Measurements from ENCODE around the gene DCAF8.

DCAF8 gene

GRCh38 chr1:160285506-160285905 is 23.2 kb upstream of the DCAF8 start:
- Histone ChIP-seq H3K79me2 (ENCODE audit: insufficient read depth, low read length) (0 out of 2 replicates have a peak, but pooled peaks cover 5% of the 10 kb centered on the region), H3K4me2 (ENCODE audit: low read length) (peak overlapping the region; percentile 98), H3K27ac (ENCODE audit: low read depth, low read length, poor library complexity, severe bottlenecking) (no peak overlapping the region), H3K27me3 (ENCODE audit: insufficient read depth, low read length) (no peaks in the 10 kb centered on the region), H2AFZ (ENCODE audit: low read length) (no peak overlapping the region), H3K9me3 (ENCODE audit: low read length) (no peaks in the 10 kb centered on the region), H3K9me2 (ENCODE audit: low read depth, low read length) (no peaks in the 10 kb centered on the region), H3K36me3 (ENCODE audit: insufficient read depth, low read length) (peaks cover 40% of the 10 kb centered on the region), H3F3A (ENCODE audit: insufficient read depth, low read length) (0 out of 2 replicates have a peak, but pooled peaks cover 5% of the 10 kb centered on the region), H4K20me1 (ENCODE audit: insufficient read depth, low read length) (no peaks in the 10 kb centered on the region), H3K4me3 (ENCODE audit: low read depth, low read length, poor library complexity, severe bottlenecking) (peak overlapping the region; percentile 81), H3K4me1 (ENCODE audit: insufficient read depth, low read length, severe bottlenecking) (peaks cover 17% of the 10 kb centered on the region), H3K9ac (ENCODE audit: low read length) (no peak overlapping the region)
- TF ChIP-seq EZH2 (IDR thresholded peaks at IDR 0.05; ENCODE audit: borderline replicate concordance, low read length), result no peak
- TF ChIP-seq CTCF (IDR thresholded peaks at IDR 0.05; ENCODE audit: low read length), result no peak

- Histone ChIP-seq H3K4me2 (ENCODE audit: low read length) (peak within 1 kb of the TSS; percentile 98), H2AFZ (ENCODE audit: low read length) (peak within 1 kb of the TSS; percentile 12; the same call in 1 of the 2 replicates), H3K4me3 (ENCODE audit: low read depth, low read length, poor library complexity, severe bottlenecking) (peak within 1 kb of the TSS; percentile 81), H4K20me1 (ENCODE audit: insufficient read depth, low read length) (no peaks in the 10 kb centered on the region), H3K27ac (ENCODE audit: low read depth, low read length, poor library complexity, severe bottlenecking) (peak within 1 kb of the TSS; percentile 1), H3F3A (ENCODE audit: insufficient read depth, low read length) (0 out of 2 replicates have a peak, but pooled peaks cover 5% of the 10 kb centered on the region), H3K9me3 (ENCODE audit: low read length) (no peaks in the 10 kb centered on the region), H3K4me1 (ENCODE audit: insufficient read depth, low read length, severe bottlenecking) (peaks cover 17% of the 10 kb centered on the region), H3K27me3 (ENCODE audit: insufficient read depth, low read length) (no peaks in the 10 kb centered on the region), H3K79me2 (ENCODE audit: insufficient read depth, low read length) (0 out of 2 replicates have a peak, but pooled peaks cover 5% of the 10 kb centered on the region), H3K9ac (ENCODE audit: low read length) (peak within 1 kb of the TSS; percentile 85), H3K9me2 (ENCODE audit: low read depth, low read length) (no peaks in the 10 kb centered on the region), H3K36me3 (ENCODE audit: insufficient read depth, low read length) (peaks cover 40% of the 10 kb centered on the region)
- no peak for TF ChIP-seq EZH2 (IDR thresholded peaks at IDR 0.05; ENCODE audit: borderline replicate concordance, low read length)
- TF ChIP-seq CTCF (IDR thresholded peaks at IDR 0.05; ENCODE audit: low read length), result no peak
These were observed 22.5 kb upstream of the DCAF8 start, which contains the start of gene PEX19 for GRCh38 chr1:160284782-160285344. TSS of gene PEX19 (minus strand) at chr1:160285133. CDS start at chr1:160285124, 9 bp downstream.

- Histone ChIP-seq H3K4me3 (ENCODE audit: low read depth, low read length, poor library complexity, severe bottlenecking) (peak overlapping the region; percentile 81), H3F3A (ENCODE audit: insufficient read depth, low read length) (0 out of 2 replicates have a peak, but pooled peaks cover 5% of the 10 kb centered on the region), H3K36me3 (ENCODE audit: insufficient read depth, low read length) (peaks cover 40% of the 10 kb centered on the region; the same call in 1 of the 2 replicates), H3K9ac (ENCODE audit: low read length) (peak overlapping the region; percentile 85), H3K9me3 (ENCODE audit: low read length) (no peaks in the 10 kb centered on the region), H3K4me2 (ENCODE audit: low read length) (peak overlapping the region; percentile 98), H3K27me3 (ENCODE audit: insufficient read depth, low read length) (no peaks in the 10 kb centered on the region), H4K20me1 (ENCODE audit: insufficient read depth, low read length) (no peaks in the 10 kb centered on the region), H3K79me2 (ENCODE audit: insufficient read depth, low read length) (0 out of 2 replicates have a peak, but pooled peaks cover 5% of the 10 kb centered on the region), H3K9me2 (ENCODE audit: low read depth, low read length) (no peaks in the 10 kb centered on the region), H2AFZ (ENCODE audit: low read length) (peak overlapping the region; percentile 12; the same call in 1 of the 2 replicates), H3K4me1 (ENCODE audit: insufficient read depth, low read length, severe bottlenecking) (peaks cover 17% of the 10 kb centered on the region), H3K27ac (ENCODE audit: low read depth, low read length, poor library complexity, severe bottlenecking) (peak overlapping the region; percentile 1)
- TF ChIP-seq CTCF (IDR thresholded peaks at IDR 0.05; ENCODE audit: low read length), result no peak
- TF ChIP-seq EZH2 (IDR thresholded peaks at IDR 0.05; ENCODE audit: borderline replicate concordance, low read length), result no peak
These were observed 22.0 kb upstream of the DCAF8 start for GRCh38 chr1:160284220-160284781.
